Erythroblast (primary cell): Measurements from ENCODE around the gene PRDM2.

Experiments used
- DNase-seq, 2 experiments: peaks; one replicate each; lab custom pipeline; 2025; lab: John Stamatoyannopoulos, UW
- GATA1 ChIP-seq: IDR thresholded peaks from 2 replicates; pipeline ENCODE4 v1.6.1; 2011; ENCODE audit warnings: low read depth, mild to moderate bottlenecking, control low read depth, low read length, moderate library complexity
- POLR2A ChIP-seq: IDR thresholded peaks from 2 replicates; pipeline ENCODE4 v1.6.1; 2011; ENCODE audit warnings: mild to moderate bottlenecking, low read length

Gene PRDM2

GRCh38 chr1:13842497-13842896 lies 142.5 kb downstream of the PRDM2 start:
- TF ChIP-seq POLR2A (no peak), GATA1 (no peak)
- peak in 1 of 2 experiments; percentile 9 for DNase-seq

GRCh38 chr1:13851726-13852125 lies 151.7 kb downstream of the PRDM2 start:
- DNase-seq, result no peak
- TF ChIP-seq GATA1 (no peak), POLR2A (no peak)

GRCh38 chr1:13855554-13855953 lies 155.6 kb downstream of the PRDM2 start:
- no peak for DNase-seq
- no peak for TF ChIP-seq GATA1
- no peak for TF ChIP-seq POLR2A

DNA sequence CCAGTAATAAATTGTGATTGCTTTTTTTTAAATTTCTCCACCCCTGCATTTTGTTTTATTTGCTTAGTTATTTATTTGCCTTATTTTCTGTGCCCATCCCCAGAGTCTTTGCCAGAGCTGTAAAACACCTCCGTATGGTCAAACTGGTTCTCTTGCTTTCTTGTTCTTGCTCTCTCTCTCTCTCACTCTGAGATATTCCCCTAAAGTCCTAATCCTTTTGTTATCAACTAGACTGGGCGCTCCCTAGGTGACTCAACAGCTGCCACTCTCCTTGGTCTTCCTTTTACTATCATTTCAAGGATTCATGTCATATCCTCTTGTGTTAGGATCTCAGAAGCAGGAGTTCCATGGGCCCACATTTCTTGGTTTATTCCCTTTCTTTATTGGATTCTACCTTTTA lies 160.0 kb downstream of the PRDM2 start:
- TF ChIP-seq GATA1 (no peak), POLR2A (no peak)
- no peak for DNase-seq

GRCh38 chr1:13864760-13865159 lies 164.8 kb downstream of the PRDM2 start:
- DNase-seq, result no peak
- TF ChIP-seq POLR2A (no peak), GATA1 (no peak)

DNA sequence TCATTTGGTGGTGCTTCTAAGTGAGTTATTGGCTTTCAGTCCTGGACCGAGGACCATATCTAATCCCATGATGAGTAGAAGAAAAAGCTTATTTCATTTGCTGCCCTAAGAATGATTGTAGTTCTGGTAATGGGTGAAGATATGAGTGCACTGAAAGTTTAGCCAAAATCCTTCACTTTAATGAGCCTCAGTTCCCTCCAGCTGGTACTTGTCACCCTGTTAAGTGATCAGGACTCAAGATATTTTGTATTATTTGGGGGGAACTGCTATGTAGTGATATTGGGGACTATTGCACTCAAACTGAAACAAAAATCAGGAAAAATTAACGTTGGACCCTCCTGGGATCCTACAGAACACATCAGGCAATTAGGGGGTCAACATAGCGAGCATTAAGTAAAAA lies 165.9 kb downstream of the PRDM2 start:
- TF ChIP-seq GATA1, result no peak
- no peak for TF ChIP-seq POLR2A
- DNase-seq, result no peak

DNA sequence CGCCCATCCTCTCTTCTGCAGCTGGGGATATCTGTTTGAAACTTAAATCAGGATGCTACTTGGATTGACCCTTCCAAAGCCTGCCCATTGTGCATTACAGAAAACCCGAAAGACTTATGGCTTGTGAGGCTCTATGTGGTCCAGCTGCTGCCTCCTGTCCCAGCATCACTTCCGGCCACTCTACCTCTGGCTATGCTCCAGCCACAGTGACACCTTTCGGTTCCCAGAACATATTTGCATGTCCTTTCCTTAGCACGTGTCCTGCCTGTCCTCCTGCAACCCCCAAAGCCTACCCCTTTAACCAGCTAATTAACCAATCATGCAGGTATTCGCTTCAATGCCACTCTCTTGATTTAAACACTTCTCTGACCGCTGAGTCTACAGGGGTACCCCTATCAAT lies 167.6 kb downstream of the PRDM2 start:
- DNase-seq, result no peak
- TF ChIP-seq POLR2A (no peak), GATA1 (no peak)

DNA sequence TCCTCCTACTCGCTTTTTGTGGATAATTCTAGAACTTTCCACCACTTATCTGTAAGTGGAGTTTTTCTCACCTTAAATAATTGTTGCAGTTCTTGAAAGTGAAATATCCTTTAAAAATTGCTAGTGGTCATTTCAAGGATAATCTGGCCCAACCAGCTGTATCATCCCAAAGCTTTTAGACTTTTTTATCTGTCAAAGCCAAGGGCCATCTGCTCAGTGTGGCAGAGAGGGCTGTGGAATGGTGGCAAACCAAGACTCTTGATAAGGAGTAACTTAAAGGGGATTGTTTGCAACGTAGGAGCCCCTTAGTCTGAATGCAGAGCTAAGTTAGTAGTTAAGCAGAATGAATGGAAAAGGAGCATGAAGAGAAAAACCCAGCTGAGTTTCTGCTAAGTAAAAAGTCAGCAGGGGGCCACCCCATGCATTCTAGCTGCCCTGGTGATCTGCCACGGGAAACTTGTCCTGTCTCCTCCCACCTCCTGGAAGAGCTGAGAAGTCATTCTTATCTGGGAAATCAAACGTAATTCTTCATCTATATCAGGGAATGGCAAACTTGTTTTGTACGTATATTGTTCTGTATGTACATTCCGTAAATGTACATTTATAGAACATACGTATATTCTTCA lies 169.3 kb downstream of the PRDM2 start:
- DNase-seq, result peak in 1 of 2 experiments; percentile 19
- TF ChIP-seq POLR2A (no peak), GATA1 (no peak)

DNA sequence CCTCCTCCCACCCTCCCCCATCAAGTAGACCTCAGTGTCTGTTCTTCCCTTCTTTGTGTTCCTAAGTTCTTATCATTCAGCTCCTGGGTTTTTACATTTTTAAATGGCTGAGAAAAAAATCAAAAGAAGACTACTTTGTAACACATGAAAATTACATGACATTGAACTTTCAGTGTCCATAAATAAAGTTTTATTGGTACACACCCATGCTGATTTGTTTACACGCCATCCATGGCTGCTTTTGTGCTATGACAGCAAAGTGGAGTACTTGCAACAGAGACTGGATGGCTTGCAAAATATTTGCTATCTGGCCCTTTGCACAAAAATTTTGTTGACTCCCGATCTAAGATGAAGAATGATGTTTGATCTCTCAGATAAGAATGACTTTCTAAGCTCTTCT lies 171.4 kb downstream of the PRDM2 start:
- DNase-seq, result no peak
- no peak for TF ChIP-seq GATA1
- no peak for TF ChIP-seq POLR2A

DNA sequence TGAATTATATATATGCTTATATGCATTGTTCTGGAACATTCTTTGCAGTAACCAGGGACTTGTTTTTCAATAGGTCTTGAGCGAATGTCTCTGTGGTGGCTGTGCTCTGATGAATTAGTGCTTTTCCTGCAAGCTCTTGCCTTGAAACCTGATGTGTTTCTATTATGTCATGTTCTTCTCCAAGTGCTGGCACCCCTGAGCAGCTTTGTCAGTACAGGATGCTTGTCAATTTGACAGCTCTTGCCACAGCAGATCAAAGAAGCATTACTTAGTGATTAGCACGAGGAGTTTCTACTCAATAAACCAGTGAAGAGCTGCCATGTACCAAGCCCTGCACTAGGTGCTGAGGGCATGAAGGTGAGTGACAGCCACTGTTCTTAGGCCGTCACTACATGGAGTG lies 171.9 kb downstream of the PRDM2 start:
- DNase-seq, result no peak
- TF ChIP-seq POLR2A, result no peak

DNA sequence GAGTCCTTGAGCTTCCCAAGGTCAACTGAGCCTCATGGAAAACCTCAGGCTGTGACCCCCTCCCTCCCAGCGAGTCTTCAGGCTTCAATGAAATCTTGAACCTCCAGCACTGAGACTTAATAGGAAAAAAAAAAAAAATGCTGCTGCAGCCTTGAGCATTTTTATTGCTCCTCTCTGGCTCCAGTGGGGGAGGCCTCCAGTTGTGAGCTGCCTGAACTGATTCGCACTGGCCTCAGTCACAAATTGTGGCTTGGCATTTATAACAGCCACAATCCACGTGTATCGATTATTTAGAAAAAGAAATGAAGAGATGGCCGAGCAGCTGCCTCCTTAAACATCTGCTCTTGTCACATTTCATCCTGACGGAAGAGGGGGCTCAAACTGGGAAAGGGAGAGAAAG lies 173.0 kb downstream of the PRDM2 start:
- TF ChIP-seq POLR2A (no peak), GATA1 (no peak)
- no peak for DNase-seq
